HEK293T (cell line): Measurements from ENCODE around the gene VWA3B.

Experiments
- CTCF ChIA-PET: fragments of 350-600 bp; formaldehyde crosslinking; extraction: SDS; loops from one replicate; lab custom pipeline; 2021; ENCODE audit warnings: antibody characterized with exemption, inconsistent platforms; lab: Yijun Ruan, JAX
- POLR2A ChIA-PET: fragments of 350-600 bp; formaldehyde crosslinking; extraction: SDS; loops from one replicate; lab custom pipeline; 2020; ENCODE audit warnings: antibody characterized with exemption, inconsistent platforms; lab: Yijun Ruan, JAX
- DNase-seq: peaks from one replicate; pipeline ENCODE4 v3.0.0; 2012; ENCODE audit warnings: mixed read lengths; ENCODE audit errors: extremely low spot score
- ARNT ChIP-seq: fragments of 450-650 bp; IDR thresholded peaks from 2 replicates; pipeline ENCODE4 v1.6.1; 2017; ENCODE audit warnings: mild to moderate bottlenecking
- BHLHE40 ChIP-seq: fragments of 450-650 bp; IDR thresholded peaks from 2 replicates; pipeline ENCODE4 v1.6.1; 2016; ENCODE audit warnings: mild to moderate bottlenecking, moderate library complexity, borderline replicate concordance
- CTBP1 ChIP-seq: fragments of 450-650 bp; IDR thresholded peaks from 2 replicates; pipeline ENCODE4 v1.6.1; 2016; ENCODE audit warnings: borderline replicate concordance
- ELF4 ChIP-seq: fragments of 450-650 bp; IDR thresholded peaks from 2 replicates; pipeline ENCODE4 v1.6.1; 2017; ENCODE audit warnings: antibody characterized with exemption
- FOXA1 ChIP-seq: fragments of 450-650 bp; IDR thresholded peaks from 2 replicates; pipeline ENCODE4 v1.6.1; 2016; ENCODE audit warnings: mild to moderate bottlenecking
- FOXK2 ChIP-seq: fragments of 450-650 bp; IDR thresholded peaks from 2 replicates; pipeline ENCODE4 v1.6.1; 2016; ENCODE audit warnings: mild to moderate bottlenecking
- FOXM1 ChIP-seq: fragments of 450-650 bp; IDR thresholded peaks from 2 replicates; pipeline ENCODE4 v1.6.1; 2017; ENCODE audit warnings: mild to moderate bottlenecking, borderline replicate concordance
- HDGF ChIP-seq: fragments of 450-650 bp; IDR thresholded peaks from 2 replicates; pipeline ENCODE4 v1.6.1; 2017; ENCODE audit warnings: antibody characterized with exemption, borderline replicate concordance
- L3MBTL2 ChIP-seq: fragments of 450-650 bp; conservative IDR thresholded peaks from 2 replicates; pipeline ENCODE4 v1.6.1; 2016; ENCODE audit warnings: mild to moderate bottlenecking
- LEF1 ChIP-seq: fragments of 450-650 bp; IDR thresholded peaks from 2 replicates; pipeline ENCODE4 v1.6.1; 2017; ENCODE audit warnings: mild to moderate bottlenecking, borderline replicate concordance
- NFRKB ChIP-seq: fragments of 450-650 bp; IDR thresholded peaks from 2 replicates; pipeline ENCODE4 v1.6.1; 2016; ENCODE audit warnings: mild to moderate bottlenecking, moderate library complexity
- SP1 ChIP-seq: fragments of 450-650 bp; IDR thresholded peaks from 2 replicates; pipeline ENCODE4 v1.6.1; 2017
- SUZ12 ChIP-seq: fragments of 450-650 bp; IDR thresholded peaks from 2 replicates; pipeline ENCODE4 v1.6.1; 2016; ENCODE audit warnings: mild to moderate bottlenecking
- TARDBP ChIP-seq: fragments of 450-650 bp; IDR thresholded peaks from 2 replicates; pipeline ENCODE4 v1.6.1; 2016
- ZNF384 ChIP-seq: fragments of 450-650 bp; IDR thresholded peaks from 2 replicates; pipeline ENCODE4 v1.6.1; 2016
- TF ChIP-seq, protein P1 (sequence below): fragments of 450-650 bp; IDR thresholded peaks from 2 replicates; pipeline ENCODE4 v1.6.1; 2016

VWA3B gene

DNA sequence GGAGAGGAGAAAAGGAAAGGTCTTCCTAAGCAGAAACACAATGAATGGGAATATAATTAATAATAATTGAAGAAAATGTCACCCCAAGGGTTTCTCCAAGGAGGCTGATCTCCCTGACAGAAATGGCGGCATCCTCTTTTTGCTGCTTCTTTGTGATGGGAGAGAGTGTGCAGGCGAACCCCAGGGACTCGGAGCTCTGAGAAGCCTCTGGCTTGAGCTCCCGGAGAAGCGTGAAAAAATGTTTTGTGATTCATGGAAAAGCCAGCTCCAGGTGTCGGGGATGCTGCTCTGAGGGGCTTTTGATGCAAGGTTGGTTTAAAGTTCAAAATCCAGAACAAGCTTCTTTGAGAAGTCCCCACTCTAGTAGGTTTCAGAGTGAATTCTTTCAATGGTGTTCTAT is 91.0 kb downstream of the VWA3B start:
- ChIA-PET POLR2A (no interaction called here), CTCF (no interaction called here)
- no peak for TF ChIP-seq HDGF
- TF ChIP-seq SP1, result no peak
- no peak for TF ChIP-seq LEF1
- no peak for TF ChIP-seq FOXA1
- no peak for TF ChIP-seq BHLHE40
- DNase-seq, result no peak

DNA sequence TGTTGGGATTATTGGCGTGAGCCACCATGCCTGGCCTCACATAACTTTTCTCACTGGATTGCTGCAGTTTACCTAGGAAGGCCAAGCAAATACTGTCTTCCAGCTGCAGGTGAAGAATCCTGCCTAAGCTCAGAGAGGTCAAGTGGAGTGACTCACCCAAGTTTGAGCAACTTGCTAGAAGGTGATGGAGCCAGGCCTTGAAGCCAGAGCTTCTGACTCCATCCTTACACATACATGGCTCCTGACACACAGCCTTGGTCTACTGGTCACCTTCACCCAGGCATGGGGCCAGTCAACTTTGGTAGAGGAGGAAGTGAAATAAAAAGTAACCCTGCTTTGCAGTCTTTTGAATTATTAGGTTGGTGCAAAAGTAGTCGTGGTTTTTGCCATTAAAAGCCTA is 93.5 kb downstream of the VWA3B start:
- POLR2A ChIA-PET, result no interaction called here
- TF ChIP-seq BHLHE40 (no peak), ARNT (no peak), LEF1 (no peak), SUZ12 (no peak)
- CTCF ChIA-PET, result no interaction called here
- DNase-seq, result no peak

DNA sequence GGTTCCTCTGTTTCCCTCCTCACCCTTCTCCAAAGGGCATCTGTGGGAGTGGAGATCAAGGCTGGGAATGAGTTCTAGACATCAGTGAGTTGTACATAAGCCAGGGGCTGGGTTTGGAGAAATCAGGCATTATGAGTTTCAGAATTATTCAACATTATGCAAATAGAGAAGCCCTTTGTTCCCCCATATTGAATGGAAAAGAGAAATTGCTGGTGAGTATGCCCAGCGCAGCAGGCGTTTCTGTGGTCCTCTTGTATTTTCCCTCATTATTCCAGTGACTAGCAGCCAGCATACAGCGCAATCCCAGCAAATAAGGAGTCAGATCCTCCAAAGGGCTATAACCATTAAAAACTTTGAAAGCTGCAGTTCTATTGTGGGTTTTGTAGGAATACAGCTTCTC is 94.4 kb downstream of the VWA3B start:
- POLR2A ChIA-PET, result no interaction called here
- TF ChIP-seq ZNF384 (no peak), L3MBTL2 (no peak), FOXK2 (no peak), NFRKB (no peak), FOXA1 (no peak), TARDBP (no peak), BHLHE40 (no peak), CTBP1 (no peak), LEF1 (no peak), SUZ12 (no peak), ELF4 (no peak), SP1 (no peak), FOXM1 (no peak)
- TF ChIP-seq, protein P1, sequence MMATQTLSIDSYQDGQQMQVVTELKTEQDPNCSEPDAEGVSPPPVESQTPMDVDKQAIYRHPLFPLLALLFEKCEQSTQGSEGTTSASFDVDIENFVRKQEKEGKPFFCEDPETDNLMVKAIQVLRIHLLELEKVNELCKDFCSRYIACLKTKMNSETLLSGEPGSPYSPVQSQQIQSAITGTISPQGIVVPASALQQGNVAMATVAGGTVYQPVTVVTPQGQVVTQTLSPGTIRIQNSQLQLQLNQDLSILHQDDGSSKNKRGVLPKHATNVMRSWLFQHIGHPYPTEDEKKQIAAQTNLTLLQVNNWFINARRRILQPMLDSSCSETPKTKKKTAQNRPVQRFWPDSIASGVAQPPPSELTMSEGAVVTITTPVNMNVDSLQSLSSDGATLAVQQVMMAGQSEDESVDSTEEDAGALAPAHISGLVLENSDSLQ, result no peak

DNA sequence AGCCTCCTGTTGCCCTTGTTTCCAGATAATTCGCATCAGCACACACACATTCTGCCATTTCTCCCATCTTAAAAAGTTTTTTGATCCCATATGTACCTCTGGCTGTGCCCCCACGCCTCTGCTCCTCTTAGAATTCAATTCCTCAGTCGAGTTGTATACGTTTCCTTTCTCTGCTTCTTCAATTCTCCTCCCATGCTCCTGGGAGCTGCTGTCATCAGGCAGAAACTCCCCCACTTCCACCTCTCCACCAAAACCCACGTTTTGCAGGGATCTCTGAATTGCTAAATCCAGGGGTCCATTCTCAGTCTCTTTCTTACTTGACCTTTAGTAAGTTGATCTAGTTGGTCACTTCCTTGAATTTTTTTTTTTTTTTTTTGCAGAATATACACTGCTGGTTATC is 98.8 kb downstream of the VWA3B start:
- DNase-seq, result no peak
- ChIA-PET POLR2A (no interaction called here), CTCF (no interaction called here)
- TF ChIP-seq LEF1, result no peak

More for the DNA sequence above, 94.4 kb downstream of the VWA3B start:
- no peak for DNase-seq
- CTCF ChIA-PET, result no interaction called here

DNA sequence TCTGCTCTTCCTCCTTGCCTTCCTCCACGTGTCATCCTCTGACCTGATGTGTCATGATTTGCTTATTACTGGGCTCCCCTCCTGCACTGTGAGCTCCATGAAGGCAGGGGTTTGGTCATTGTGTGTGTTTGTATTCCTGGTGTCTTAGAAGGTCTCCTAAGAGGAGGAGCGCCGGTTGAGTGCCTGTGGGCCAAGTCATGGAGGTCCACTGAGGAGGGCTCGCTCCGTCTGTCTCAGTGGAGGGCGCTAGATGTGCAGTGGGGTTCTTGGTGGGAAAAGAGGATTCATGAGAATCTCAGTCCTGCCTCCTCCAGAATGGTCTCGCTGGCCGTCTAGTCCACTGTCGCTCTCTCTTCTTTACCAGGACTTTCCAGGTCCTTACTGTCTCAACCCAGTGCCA is 100.2 kb downstream of the VWA3B start:
- ChIA-PET CTCF (no interaction called here), POLR2A (no interaction called here)
- DNase-seq, result no peak
- no peak for TF ChIP-seq HDGF
- no peak for TF ChIP-seq TARDBP
- no peak for TF ChIP-seq FOXM1
- no peak for TF ChIP-seq SP1

DNA sequence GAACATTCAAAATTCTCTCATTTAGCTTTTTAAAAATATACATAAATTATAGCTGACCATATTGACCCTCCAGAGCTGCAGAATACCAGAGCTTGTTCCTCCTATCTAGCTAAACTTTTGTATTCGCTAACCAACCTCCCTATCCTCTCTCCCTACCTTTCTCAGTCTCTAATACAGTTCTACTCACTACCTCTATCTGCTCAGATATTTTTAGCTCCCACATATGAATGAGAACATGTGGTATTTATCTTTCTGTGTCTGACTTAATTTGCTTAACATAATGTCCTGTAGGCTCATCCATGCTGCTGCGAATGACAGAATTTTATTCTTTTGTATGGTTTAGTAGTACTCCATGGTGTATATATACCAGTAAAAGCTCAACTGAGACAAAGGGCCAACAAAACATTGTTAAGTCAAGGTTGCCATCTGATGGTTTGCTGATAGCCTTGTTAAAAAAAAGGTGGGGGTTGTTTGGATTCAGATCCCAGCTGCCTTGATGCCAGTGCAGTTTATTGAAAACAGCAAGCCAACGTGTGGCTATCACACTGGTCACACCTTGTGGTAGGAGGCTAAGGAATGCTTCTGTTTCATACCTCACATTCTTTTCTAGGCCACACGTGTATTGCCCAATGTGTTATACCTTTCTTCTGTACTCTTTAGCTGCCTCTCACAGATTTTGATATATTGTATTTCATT is 101.5 kb downstream of the VWA3B start:
- POLR2A ChIA-PET, result interaction anchor here (0.6 kb wide), 1 partner anchor 254 kb away, joined by 3 read pairs; no protein-coding TSS in a partner anchor
- TF ChIP-seq, protein P1, result no peak
- TF ChIP-seq ELF4 (no peak), CTBP1 (no peak), FOXK2 (no peak), SUZ12 (no peak), LEF1 (no peak), HDGF (no peak), NFRKB (no peak), TARDBP (no peak), L3MBTL2 (no peak), ZNF384 (no peak), SP1 (no peak), FOXA1 (no peak), FOXM1 (no peak), BHLHE40 (no peak)
- CTCF ChIA-PET, result no interaction called here
- no peak for DNase-seq

DNA sequence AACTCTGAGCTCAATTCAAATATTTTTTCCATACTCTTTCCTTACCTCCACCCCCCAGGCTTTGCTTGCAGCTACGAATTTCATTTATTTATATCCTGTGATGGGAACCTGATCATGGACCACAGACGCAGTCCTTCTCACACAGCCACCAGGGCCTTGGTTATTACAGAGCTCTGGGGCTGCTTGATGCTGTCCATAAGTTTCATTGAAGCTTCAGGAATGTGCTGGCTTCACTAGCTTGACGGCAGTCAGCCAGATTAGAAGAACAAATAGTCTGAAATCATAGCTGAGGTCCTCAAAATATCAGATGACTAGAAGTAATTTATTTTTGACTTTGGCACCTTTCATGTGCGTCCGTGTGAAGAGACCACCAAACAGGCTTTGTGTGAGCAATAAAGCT is 104.9 kb downstream of the VWA3B start:
- ChIA-PET CTCF (no interaction called here), POLR2A (no interaction called here)
- no peak for DNase-seq
- TF ChIP-seq FOXA1, result no peak
- TF ChIP-seq CTBP1, result no peak
- TF ChIP-seq NFRKB, result no peak
- no peak for TF ChIP-seq ZNF384
- no peak for TF ChIP-seq FOXK2
- TF ChIP-seq, protein P1, result no peak
- no peak for TF ChIP-seq BHLHE40
- no peak for TF ChIP-seq HDGF
- no peak for TF ChIP-seq TARDBP
